ENCODE results near the gene PLEKHA4.
A peak's percentile ranks its signal among the peaks of the same experiment; 100 is the strongest.
"Not testable (repeated sequence)": the region's sequence is repeated elsewhere in the genome, so short reads cannot be mapped to it uniquely, and the experiment has no call there.

Gene PLEKHA4

GRCh38 chr19:48795055-48795684 is 73.2 kb downstream of the PLEKHA4 start:
- DNase-seq, result peak; percentile 92

GRCh38 chr19:48794291-48794690 is 74.1 kb downstream of the PLEKHA4 start:
- DNase-seq, result no peak

- no peak for DNase-seq
Observed at GRCh38 chr19:48793271-48793670, 75.1 kb downstream of the PLEKHA4 start.

GRCh38 chr19:48787331-48787730 is 81.1 kb downstream of the PLEKHA4 start:
- DNase-seq, result not testable (repeated sequence)

All from fibroblast of upper back skin (primary cell).